ENCODE results near the gene LILRB3. TPM values are rescaled to one million over a fixed set of nuclear protein-coding genes. Genes with fewer than 3 reads are reported as not detected.

The LILRB3 gene
- total RNA-seq, 6 experiments from 2014 or later, result 1.3 to 8.7 (median 6.2) TPM

- Histone ChIP-seq H3K27ac (no peak overlapping the region), H3K9me3 (no peaks in the 10 kb centered on the region), H3K4me1 (no peaks in the 10 kb centered on the region), H3K36me3 (no peaks in the 10 kb centered on the region), H3K4me3 (no peak overlapping the region), H3K27me3 (no peaks in the 10 kb centered on the region)
- TF ChIP-seq POLR2A (IDR thresholded peaks at IDR 0.05) (no peak), CTCF (IDR thresholded peaks at IDR 0.05) (no peak)
- intact Hi-C loops (cut with DNase I), result no loop called here
- WGBS (ENCODE audit: insufficient coverage, low coverage, low lambda C conversion rate, missing lambda C conversion rate), result 91% methylated on average over 2 of the region's 2 CpGs
- DNase-seq, result no peak
- no peak for ATAC-seq
Observed at GRCh38 chr19:54262470-54262869, 39.7 kb upstream of the LILRB3 start.

- ATAC-seq (no peak), DNase-seq (peak in 2 of 3 donors; percentile 43 to 46)
- H3K36me3 ChIP-seq, result no peaks in the 10 kb centered on the region
- H3K27ac ChIP-seq, result no peak overlapping the region
- TF ChIP-seq CTCF (IDR thresholded peaks at IDR 0.05) (no peak), POLR2A (IDR thresholded peaks at IDR 0.05) (no peak)
- no peaks in the 10 kb centered on the region for H3K27me3 ChIP-seq
- intact Hi-C loops (cut with DNase I), result no loop called here
- no peaks in the 10 kb centered on the region for H3K4me1 ChIP-seq
- H3K4me3 ChIP-seq, result no peak overlapping the region
- WGBS (ENCODE audit: insufficient coverage, low coverage, low lambda C conversion rate, missing lambda C conversion rate), result 82% methylated on average over 5 of the region's 11 CpGs
- no peaks in the 10 kb centered on the region for H3K9me3 ChIP-seq
Observed at GRCh38 chr19:54262066-54262465, 39.3 kb upstream of the LILRB3 start.

GRCh38 chr19:54257116-54257480 lies 34.3 kb upstream of the LILRB3 start, which contains the start of gene LILRB5:
Gene LILRB5, minus strand, starts transcription at chr19:54257273. Its CDS starts 80 bp downstream, at chr19:54257193.
- WGBS (ENCODE audit: insufficient coverage, low coverage, low lambda C conversion rate, missing lambda C conversion rate), result 36% methylated on average over 2 of the region's 9 CpGs
- intact Hi-C loops (cut with DNase I), result no loop called here
- H3K27me3 ChIP-seq, result no peaks in the 10 kb centered on the region
- DNase-seq (peak in 1 of 3 donors; percentile 51), ATAC-seq (peak; percentile 56 to 72 (median 60))
- H3K36me3 ChIP-seq, result no peaks in the 10 kb centered on the region
- peak within 1 kb of the TSS in 1 of 3 donors; percentile 26 for H3K4me3 ChIP-seq
- H3K27ac ChIP-seq, result no peak within 1 kb of the TSS
- H3K4me1 ChIP-seq, result no peaks in the 10 kb centered on the region
- H3K9me3 ChIP-seq, result no peaks in the 10 kb centered on the region
- TF ChIP-seq CTCF (IDR thresholded peaks at IDR 0.05), result no peak
- TF ChIP-seq POLR2A (IDR thresholded peaks at IDR 0.05), result no peak

GRCh38 chr19:54256250-54257115 lies 33.7 kb upstream of the LILRB3 start:
- intact Hi-C loops (cut with DNase I), result no loop called here
- 29% methylated on average over 4 of the region's 19 CpGs for WGBS (ENCODE audit: insufficient coverage, low coverage, low lambda C conversion rate, missing lambda C conversion rate)
- TF ChIP-seq CTCF (IDR thresholded peaks at IDR 0.05) (no peak), POLR2A (IDR thresholded peaks at IDR 0.05) (no peak)
- no peaks in the 10 kb centered on the region for H3K9me3 ChIP-seq
- H3K4me3 ChIP-seq, result peak overlapping the region in 1 of 3 donors; percentile 26
- H3K27ac ChIP-seq, result no peak overlapping the region
- no peaks in the 10 kb centered on the region for H3K4me1 ChIP-seq
- DNase-seq, result peak in 1 of 3 donors; percentile 43
- H3K36me3 ChIP-seq, result no peaks in the 10 kb centered on the region
- H3K27me3 ChIP-seq, result no peaks in the 10 kb centered on the region
- peak in 3 of 4 donors; percentile 18 to 38 (median 18) for ATAC-seq
